ENCODE measurements around the gene SPARCL1.
"Not testable (repeated sequence)": the region's sequence is repeated elsewhere in the genome, so short reads cannot be mapped to it uniquely, and the experiment has no call there.

SPARCL1 gene

GRCh38 chr4:87529187-87529586 lies at the start of gene SPARCL1:
Gene SPARCL1, minus strand, starts transcription at chr4:87529376. Its CDS starts 29,802 bp downstream, at chr4:87499574.
- peak in 28 of 56 donors; percentile 5 to 61 (median 22) for DNase-seq

GRCh38 chr4:87575983-87576382 lies 46.8 kb upstream of the SPARCL1 start:
- DNase-seq, result no peak

- DNase-seq, result no peak
Measured at GRCh38 chr4:87575408-87575807, 46.2 kb upstream of the SPARCL1 start.

GRCh38 chr4:87574996-87575395 lies 45.8 kb upstream of the SPARCL1 start:
- DNase-seq, result no peak

DNA sequence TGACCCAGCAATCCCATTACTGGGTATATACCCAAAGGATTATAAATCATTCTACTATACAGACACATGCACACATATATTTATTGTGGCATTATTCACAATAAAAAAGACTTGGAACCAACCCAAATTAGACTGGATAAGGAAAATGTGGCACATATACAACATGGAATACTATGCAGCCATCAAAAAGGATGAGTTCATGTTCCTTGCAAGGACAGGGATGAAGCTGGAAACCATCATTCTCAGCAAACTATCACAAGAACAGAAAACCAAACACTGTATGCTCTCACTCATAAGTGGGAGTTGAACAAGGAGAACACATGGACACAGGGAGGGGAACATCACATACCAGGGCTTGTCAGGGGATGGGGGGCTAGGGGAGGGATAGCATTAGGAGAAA lies 45.2 kb upstream of the SPARCL1 start:
- not testable (repeated sequence) for DNase-seq

DNA sequence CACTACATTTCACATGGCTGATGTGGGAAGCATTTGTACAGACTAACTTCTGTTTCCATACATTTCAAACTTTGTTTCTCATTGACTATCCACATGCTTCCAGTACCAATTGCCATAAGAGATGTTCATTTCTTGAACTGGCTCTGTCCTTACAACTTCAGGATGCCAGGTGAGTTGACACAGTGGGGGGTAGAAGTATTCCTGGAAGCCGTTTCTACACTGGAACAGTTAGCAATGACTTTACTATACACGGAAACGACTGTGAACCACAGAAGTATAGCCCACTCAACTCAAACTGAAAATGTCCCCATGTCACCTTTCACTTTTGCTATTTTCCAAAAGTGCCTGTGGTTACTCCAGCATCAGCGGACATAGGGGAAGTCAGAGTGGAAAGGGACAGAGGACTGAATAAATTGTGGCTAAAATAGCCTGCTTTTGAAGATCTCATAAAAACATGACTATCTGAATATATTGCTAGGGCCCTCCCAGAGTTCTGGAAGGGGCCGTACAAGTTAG lies 41.2 kb upstream of the SPARCL1 start:
- no peak for DNase-seq

DNA sequence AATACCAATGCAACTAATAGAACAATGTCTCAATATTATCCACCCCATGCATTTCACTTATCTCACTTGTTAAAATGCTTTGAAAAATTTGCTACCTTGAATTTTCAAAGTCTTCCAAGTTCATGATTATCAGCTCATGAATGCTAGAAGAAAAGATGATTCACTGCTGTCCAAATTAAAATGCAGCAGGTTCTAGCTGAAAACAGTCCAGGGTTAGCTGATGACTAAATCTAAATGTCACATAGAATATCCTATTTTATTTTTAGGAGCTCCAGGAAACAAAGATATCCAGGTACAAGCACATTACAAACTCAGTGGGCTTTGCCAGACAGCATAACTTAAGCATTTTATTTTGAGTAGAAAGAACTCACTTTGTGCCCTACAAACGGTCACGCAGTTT lies 38.0 kb upstream of the SPARCL1 start:
- DNase-seq, result no peak

DNA sequence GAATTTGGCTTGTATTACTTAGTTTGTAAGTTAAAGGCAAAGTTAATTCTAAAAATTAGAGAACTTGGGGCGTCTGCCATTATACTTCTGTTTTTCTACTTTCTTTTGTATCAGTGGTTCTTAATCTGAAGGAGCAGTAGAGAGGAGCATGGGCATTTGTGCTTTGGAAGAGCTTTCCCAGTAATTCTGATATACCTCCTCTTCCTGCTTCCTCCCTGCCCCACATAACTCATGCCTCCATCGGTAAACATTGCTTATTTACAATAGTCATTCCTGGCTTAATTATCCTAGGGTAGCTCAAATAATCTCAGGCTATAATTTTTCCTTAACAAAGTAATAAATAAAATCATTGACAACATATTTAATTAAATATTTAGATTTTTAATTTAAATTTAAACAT lies 37.1 kb upstream of the SPARCL1 start:
- no peak for DNase-seq

GRCh38 chr4:87565746-87566145 lies 36.6 kb upstream of the SPARCL1 start:
- no peak for DNase-seq

DNA sequence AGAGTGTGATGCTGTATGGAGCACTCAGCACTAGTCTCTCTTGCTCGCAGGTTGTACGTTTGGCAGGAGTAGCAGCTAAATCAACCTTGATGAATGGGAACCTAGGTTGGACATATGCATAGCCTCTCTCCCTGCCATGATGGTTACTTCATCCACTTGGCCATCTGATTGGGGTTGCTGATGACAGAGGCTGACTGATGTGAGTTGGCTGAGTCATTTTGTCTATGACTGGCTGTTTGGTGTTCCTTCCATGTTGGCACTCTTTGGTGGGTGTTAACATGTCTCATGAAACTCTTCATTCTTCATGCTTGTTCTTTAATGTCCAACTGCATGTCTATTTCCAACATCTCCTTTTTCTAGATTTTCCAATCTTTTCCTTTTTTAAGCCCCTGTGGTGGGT lies 31.6 kb upstream of the SPARCL1 start:
- DNase-seq, result no peak

DNA sequence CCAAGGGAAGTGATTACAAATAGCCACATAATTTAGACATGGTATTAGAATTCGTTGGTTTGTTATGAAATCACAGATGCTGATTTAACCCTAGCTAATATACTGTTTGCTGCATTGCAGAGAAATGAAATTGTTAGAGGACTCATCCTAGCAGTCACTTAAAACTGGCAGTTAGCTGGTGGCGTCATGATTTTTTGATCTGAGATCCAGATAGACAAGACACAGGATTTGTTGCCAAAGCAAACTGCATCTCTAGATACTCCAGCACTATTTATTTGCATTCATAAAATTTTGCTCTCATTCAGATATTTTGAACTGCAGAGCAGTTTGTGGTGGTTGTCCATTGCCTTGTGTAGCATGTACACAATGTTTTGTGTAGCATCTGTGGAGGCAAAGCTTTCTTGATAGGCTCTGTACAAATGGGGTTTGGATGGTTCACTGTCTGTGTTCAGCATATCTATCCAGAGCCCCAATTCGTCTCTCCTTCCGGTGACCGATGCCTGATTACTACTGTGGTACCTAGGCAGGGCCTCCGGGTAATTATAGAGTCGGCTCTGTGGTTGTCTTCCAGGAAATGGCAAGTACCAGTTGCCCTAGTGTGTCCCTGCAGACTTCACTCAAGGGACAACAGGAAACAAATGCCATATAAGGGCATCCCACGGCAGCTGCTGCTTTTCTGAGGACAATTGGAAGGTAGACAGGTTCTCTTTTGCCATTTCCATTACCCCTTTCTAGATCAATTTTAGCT lies 30.1 kb upstream of the SPARCL1 start:
- DNase-seq, result no peak

- no peak for DNase-seq
Measured at GRCh38 chr4:87557348-87557747, 28.2 kb upstream of the SPARCL1 start.

DNA sequence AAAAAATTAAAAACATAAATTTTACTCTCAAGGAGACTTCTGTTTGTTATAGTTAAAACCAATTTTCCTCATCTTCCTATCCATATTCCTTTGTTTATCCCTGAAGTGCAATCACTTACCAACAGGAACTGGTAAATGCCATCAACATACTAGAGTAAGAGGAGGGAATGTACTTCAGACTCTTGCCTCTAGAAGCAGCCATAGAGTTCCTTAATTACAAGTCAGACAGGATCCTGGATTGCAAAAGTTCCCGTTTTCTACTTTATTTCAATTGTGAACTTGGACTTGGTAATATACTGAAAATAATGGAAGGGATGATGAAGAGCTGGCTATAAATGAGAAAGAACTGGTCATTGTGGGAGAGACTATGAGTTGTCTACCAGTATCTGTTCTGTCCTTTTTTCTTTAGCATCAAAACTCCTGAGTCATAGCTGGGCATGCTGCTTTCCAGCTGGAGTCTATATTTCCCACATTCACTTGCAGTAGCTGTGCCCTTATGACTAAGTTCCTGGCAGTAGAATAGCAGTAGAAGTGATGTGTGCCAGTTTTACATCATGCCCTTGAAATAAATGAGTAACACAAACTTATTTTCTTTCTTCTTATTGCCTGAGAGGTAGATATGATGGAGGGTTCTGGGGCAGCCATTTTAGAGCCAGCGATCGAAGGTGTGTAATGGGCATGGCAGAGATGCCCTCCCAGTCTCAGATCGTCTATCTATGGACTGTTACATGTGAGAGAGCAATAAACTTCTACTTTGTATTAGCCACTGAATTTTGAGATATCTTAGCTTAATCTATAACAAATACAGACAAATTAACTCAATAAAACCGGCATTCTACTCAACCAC lies 26.8 kb upstream of the SPARCL1 start:
- peak in 2 of 56 donors; percentile 3 to 4 for DNase-seq

GRCh38 chr4:87553182-87553581 lies 24.0 kb upstream of the SPARCL1 start:
- DNase-seq, result no peak

- no peak for DNase-seq
Measured at GRCh38 chr4:87551361-87551760, 22.2 kb upstream of the SPARCL1 start.

- no peak for DNase-seq
Measured at GRCh38 chr4:87547016-87547708, 18.0 kb upstream of the SPARCL1 start.

GRCh38 chr4:87545052-87545451 lies 15.9 kb upstream of the SPARCL1 start:
- DNase-seq, result no peak

- peak in 11 of 56 donors; percentile 3 to 54 (median 19) for DNase-seq
Measured at GRCh38 chr4:87543835-87544461, 14.8 kb upstream of the SPARCL1 start.

DNA sequence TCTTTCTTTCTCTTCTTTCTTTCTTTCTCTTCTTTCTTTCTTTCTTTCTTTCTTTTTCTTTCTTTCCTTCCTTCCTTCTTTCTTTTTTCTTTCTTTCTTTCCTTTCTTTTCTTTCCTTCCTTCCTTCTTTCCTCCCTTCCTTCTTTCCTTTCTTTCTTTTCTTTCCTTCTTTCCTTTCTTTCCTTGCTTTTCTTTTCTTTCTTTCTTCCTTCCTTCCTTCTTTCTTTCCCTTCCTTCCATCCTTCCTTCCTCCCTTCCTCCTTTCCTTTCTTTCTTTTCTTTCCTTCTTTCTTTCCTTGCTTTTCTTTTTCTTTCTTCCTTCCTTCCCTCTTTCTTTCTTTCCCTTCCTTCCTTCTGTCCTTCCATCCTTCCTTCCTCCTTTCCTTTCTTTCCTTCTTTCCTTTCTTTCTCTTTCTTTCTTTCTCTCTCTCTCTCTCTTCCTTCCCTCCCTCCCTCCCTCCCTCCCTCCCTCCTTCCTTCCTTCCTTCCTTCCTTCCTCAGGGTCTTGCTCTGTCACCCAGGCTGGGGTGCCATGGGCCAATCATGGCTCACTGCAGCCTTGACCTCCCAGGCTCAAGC lies 13.6 kb upstream of the SPARCL1 start:
- no peak for DNase-seq

DNA sequence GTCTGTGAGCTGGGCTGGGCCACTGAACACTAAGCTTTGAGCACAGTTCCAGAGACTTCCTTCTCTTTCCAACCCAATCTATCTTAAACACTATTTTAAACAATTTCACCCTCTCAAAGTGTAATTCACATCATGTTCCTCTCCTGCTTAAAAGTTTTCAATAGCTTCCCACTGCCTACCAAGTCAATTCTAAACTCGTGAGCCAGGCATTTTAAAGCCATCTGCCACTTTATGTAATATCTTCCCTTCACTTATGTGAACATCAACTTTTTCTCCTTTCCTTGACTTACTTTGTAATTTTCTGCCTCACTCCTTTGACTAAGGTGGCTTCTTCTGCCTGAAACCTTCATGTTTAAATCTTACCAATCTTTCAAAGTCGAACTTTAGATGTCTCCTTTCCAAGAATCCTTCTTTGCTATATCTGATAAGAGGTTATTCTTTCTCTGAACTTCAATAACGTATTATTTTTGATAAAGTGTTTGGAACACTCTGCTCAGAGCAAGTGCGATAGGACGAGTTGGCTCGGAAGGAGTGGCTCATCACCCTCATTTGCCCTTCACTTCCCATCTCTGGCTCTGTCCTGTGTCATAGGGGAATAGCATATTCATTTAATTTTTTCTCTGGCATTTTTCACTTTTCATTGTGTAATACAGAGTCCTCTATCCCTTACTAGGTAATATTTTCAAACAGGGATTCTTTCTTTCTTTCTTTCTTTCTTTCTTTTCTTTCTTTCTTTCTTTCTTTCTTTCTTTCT lies 13.0 kb upstream of the SPARCL1 start:
- no peak for DNase-seq

Data from amygdala (tissue), 56 donors.